ACC112 (cell line): ENCODE measurements around the gene NRROS.
A peak's percentile ranks its signal among the peaks of the same experiment; 100 is the strongest.
"Not testable (repeated sequence)": the region's sequence is repeated elsewhere in the genome, so short reads cannot be mapped to it uniquely, and the experiment has no call there.

Experiments
- H2AFZ ChIP-seq: fragments of 200-600 bp; sonication (generic); one replicate; pipeline ENCODE4 v1.6.0; 2017; ENCODE audit warnings: antibody characterized with exemption, low read length; ENCODE audit not compliant: unreplicated experiment
- H3K27ac ChIP-seq: fragments of 200-600 bp; sonication (generic); 2 replicates; pipeline ENCODE4 v1.5.1; 2014; ENCODE audit warnings: low read depth, mild to moderate bottlenecking, antibody characterized with exemption, low read length, moderate library complexity
- H3K27me3 ChIP-seq: fragments of 200-600 bp; sonication (generic); 2 replicates; pipeline ENCODE4 v1.6.1; 2014; ENCODE audit warnings: mild to moderate bottlenecking, antibody characterized with exemption, low read length, moderate library complexity, mixed read lengths; ENCODE audit not compliant: insufficient read depth
- H3K36me3 ChIP-seq: fragments of 200-600 bp; sonication (generic); 2 replicates; pipeline ENCODE4 v1.6.1; 2016; ENCODE audit warnings: mild to moderate bottlenecking, antibody characterized with exemption, low read length, moderate library complexity, mixed read lengths; ENCODE audit not compliant: insufficient read depth
- H3K4me1 ChIP-seq: fragments of 200-600 bp; sonication (generic); one replicate; pipeline ENCODE4 v1.6.1; 2016; ENCODE audit warnings: low read length, mixed read lengths; ENCODE audit not compliant: insufficient read depth, unreplicated experiment, control insufficient read depth
- H3K4me3 ChIP-seq: fragments of 200-600 bp; sonication (generic); 2 replicates; pipeline ENCODE4 v1.5.1; 2014; ENCODE audit warnings: mild to moderate bottlenecking, low read depth, low read length
- H3K79me2 ChIP-seq: fragments of 200-600 bp; sonication (generic); one replicate; pipeline ENCODE4 v1.6.0; 2016; ENCODE audit warnings: low read length; ENCODE audit not compliant: control insufficient read depth, unreplicated experiment, insufficient read depth

The NRROS gene

DNA sequence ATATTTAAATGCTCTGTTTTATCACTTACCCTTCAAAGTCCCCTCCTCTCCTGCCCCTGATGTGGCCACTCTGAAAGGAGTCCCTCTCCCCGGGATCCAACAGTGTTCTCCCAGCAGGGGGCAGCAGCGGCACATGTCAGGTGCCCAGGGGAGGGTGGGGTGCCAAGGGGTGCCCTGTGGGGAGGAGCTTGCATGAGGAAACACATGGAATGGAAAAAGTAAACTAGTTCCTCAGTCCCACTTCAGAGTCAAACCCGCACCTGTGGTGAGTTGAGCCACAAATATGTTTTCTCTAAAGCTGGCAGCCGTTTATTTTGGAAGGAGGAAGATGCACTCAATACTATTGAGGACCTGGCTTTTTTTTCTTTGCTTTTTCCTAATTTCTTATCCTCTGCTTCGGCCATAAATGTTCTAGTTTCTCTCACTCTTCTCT is 30.1 kb upstream of the NRROS start:
- H3K36me3 ChIP-seq: no peaks in the 10 kb centered on the region
- no peaks in the 10 kb centered on the region for H3K79me2 ChIP-seq
- H3K27ac ChIP-seq: no peak overlapping the region
- no peaks in the 10 kb centered on the region for H3K27me3 ChIP-seq
- H2AFZ ChIP-seq: no peak overlapping the region
- H3K4me1 ChIP-seq: peaks cover 5% of the 10 kb centered on the region
- H3K4me3 ChIP-seq: no peak overlapping the region

DNA sequence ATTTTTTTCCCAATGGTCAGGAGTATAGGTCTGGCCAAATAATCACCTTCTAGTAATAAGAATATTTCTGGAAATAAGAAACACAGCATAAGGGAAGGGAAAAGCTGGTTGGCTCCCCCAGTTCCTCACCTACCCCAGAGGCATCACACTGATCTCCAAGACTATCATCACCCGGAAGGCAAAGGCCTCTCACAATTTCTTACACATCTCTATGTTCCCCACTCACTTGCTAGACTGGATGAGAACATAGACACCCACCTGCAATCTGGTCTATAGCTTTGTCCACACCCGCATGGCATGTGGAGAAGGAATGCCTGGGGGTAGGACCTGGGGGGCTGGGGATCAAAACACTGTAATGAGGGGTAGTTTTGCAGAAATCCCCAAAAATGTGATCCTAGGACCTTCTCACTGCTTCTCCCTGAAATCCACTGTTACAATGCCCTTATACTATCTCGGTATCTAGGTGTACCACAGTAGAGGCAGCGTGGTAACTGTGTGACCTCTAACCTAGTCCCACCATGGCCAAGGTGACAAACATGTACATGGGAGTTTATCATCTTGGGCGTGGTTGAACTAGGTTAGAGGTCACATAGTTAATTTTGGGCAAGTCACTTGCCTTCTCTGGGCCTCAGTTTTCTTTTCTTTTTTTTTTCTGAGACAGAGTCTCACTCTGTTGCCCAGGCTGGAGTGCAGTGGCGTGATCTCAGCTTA is 29.5 kb upstream of the NRROS start:
- peak overlapping the region; percentile 40 for H2AFZ ChIP-seq
- no peak overlapping the region for H3K27ac ChIP-seq
- H3K4me3 ChIP-seq: no peak overlapping the region
- no peaks in the 10 kb centered on the region for H3K27me3 ChIP-seq
- H3K36me3 ChIP-seq: no peaks in the 10 kb centered on the region
- peaks cover 5% of the 10 kb centered on the region for H3K4me1 ChIP-seq
- H3K79me2 ChIP-seq: no peaks in the 10 kb centered on the region

DNA sequence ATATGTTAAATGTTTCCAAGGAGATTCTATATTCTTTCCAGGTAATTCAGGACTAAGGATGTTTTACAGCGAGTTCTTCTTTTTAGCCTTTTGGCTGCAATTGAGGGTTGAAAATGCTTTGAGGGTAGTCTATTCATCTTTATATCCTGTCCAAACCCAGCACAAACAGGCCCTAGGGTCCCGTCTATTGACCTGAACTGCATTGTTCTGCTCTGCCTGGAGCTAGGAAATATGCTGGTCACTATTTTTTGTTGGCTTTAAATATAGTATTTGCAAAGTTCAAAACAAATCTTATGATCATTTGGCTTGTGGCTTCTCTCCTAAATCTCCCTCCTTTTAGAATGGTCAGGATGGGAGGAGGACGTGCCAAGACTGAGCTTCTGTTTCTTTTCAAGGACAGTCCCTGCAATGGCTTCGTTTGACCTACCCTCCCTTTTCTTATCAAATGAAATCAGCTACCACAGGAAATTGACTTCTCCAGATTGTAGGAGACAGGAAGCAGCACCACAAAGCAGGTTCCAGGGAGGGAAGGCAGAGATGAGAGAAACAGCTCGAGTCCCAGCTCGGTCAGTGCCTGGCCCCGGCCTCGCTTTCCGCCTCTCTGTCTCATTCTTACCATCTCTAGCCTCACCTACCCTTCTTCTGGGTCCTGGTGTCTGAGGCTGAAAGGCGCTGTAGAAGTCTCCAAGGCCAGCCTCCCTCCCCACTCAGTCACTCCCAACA is 27.6 kb upstream of the NRROS start:
- Histone ChIP-seq H2AFZ (no peak overlapping the region), H3K4me1 (peaks cover 5% of the 10 kb centered on the region), H3K27ac (no peak overlapping the region), H3K27me3 (no peaks in the 10 kb centered on the region), H3K79me2 (no peaks in the 10 kb centered on the region), H3K36me3 (no peaks in the 10 kb centered on the region), H3K4me3 (no peak overlapping the region)

DNA sequence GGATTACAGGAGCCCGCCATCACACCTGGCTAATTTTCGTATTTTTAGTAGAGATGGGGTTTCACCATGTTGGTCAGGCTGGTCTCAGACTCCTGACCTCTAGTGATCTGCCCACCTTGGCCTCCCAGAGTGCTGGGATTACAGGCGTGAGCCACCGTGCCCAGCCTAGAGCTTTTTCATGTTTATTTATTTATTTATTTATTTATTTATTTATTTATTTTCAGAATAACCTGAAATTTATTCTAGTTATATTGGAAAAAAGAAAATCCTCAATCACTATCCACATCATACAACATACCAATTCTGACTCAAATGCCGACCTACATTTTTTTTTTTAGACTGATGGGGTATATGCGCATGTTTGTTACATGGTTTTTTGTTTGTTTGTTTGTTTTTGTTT is 24.3 kb upstream of the NRROS start:
- H3K4me1 ChIP-seq, H3K4me3 ChIP-seq: not testable (repeated sequence)

DNA sequence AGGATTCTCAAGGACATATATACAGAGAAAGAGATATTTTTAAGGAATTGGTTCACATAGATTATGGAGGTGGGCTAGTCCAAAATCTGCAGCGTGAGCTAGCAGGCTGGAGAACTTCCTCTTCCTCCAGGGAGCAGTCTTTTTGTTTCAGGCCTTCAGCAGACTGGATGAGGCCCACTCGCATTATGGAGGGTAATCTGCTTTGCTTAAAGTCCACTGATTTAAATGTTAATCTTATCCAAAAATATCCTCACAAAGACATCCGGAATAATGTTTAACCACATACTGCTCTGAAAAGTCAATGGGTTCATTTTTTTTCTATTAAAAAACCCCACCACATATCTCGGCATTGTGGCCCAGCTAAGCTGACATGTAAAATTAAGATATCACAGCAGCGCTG is 22.2 kb upstream of the NRROS start:
- H3K4me3 ChIP-seq: no peak overlapping the region
- H3K4me1 ChIP-seq: no peaks in the 10 kb centered on the region
- no peak overlapping the region for H2AFZ ChIP-seq

More for the DNA sequence above, 24.3 kb upstream of the NRROS start:
- not testable (repeated sequence) for H3K79me2 ChIP-seq, H3K27me3 ChIP-seq, H3K36me3 ChIP-seq, H2AFZ ChIP-seq, H3K27ac ChIP-seq

DNA sequence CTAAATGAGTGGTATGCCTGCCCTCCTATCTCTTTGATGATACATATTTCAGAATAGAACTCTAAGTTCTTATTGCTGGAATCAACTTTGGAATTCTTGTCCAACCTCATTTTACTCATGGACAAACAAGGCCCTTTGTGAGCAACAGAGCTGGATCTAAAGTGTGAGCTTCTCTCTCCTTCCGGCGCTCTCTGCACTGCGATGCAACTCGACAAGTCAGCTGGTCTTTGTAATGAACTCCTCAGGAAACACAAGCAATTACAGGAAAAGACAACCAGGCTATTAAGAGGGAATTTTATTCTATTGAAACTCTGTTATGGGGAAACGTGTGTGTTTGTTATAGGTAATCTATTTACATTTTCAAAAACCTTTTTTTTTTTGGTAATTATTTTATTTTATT is 20.3 kb upstream of the NRROS start:
- H3K27ac ChIP-seq: no peak overlapping the region
- no peak overlapping the region for H2AFZ ChIP-seq
- H3K27me3 ChIP-seq: no peaks in the 10 kb centered on the region
- no peaks in the 10 kb centered on the region for H3K36me3 ChIP-seq
- H3K4me3 ChIP-seq: no peak overlapping the region
- H3K4me1 ChIP-seq: peaks cover 3% of the 10 kb centered on the region
- no peaks in the 10 kb centered on the region for H3K79me2 ChIP-seq

More for the DNA sequence above, 22.2 kb upstream of the NRROS start:
- no peak overlapping the region for H3K27ac ChIP-seq
- H3K79me2 ChIP-seq: no peaks in the 10 kb centered on the region
- H3K27me3 ChIP-seq: no peaks in the 10 kb centered on the region
- H3K36me3 ChIP-seq: no peaks in the 10 kb centered on the region

DNA sequence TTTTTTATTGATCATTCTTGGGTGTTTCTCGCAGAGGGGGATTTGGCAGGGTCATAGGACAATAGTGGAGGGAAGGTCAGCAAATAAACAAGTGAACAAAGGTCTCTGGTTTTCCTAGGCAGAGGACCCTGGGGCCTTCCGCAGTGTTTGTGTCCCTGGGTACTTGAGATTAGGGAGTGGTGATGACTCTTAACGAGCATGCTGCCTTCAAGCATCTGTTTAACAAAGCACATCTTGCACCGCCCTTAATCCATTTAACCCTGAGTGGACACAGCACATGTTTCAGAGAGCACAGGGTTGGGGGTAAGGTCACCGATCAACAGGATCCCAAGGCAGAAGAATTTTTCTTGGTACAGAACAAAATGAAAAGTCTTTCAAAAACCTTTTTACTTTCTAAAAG is 19.9 kb upstream of the NRROS start:
- H3K27ac ChIP-seq, H3K4me1 ChIP-seq, H3K4me3 ChIP-seq, H3K36me3 ChIP-seq, H2AFZ ChIP-seq, H3K27me3 ChIP-seq, H3K79me2 ChIP-seq: not testable (repeated sequence)

DNA sequence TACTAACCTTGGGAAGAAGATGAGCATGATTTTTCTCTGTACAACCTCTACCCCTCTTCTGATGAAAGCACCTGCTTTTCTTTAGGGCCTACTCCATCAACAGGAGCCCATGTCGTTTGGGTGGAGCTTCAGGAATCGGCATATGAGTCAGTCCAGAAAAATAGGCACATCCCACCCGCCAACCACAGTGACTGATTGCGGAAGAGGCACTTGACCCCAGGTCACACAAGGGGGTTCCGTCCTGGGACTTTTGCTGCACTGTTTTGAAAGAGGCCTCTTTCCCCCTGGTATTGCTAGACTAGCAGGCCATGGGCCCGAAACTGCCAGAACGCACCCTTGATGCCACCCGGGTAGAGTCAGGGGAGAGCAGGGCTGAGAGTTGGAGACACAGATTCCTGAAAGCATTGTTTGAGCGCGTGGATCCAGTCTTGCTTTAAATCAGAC is 19.3 kb upstream of the NRROS start:
- peaks cover 3% of the 10 kb centered on the region for H3K4me1 ChIP-seq
- no peaks in the 10 kb centered on the region for H3K79me2 ChIP-seq
- no peak overlapping the region for H2AFZ ChIP-seq
- H3K36me3 ChIP-seq: no peaks in the 10 kb centered on the region
- no peak overlapping the region for H3K27ac ChIP-seq
- no peak overlapping the region for H3K4me3 ChIP-seq
- H3K27me3 ChIP-seq: no peaks in the 10 kb centered on the region

DNA sequence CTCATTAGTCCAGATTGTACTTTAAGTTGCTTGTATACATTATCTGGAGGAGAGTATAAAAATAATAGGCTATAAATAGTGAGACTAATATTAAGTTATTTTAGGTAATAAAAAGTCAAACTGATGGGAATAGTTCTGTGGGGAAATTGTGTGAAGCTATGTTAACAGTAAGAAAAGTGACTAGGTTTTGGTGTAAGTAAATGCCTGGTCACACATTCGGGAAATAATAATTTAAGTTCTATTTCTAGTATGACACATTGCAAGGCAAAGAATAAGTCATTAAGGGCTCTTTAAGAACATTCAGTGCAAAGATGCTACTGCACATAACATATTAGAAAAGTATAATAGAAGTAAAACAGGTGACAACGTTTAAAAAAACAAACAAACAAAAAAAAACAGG is 18.8 kb upstream of the NRROS start:
- H3K36me3 ChIP-seq: no peaks in the 10 kb centered on the region
- no peak overlapping the region for H3K27ac ChIP-seq
- no peak overlapping the region for H2AFZ ChIP-seq
- H3K4me3 ChIP-seq: no peak overlapping the region
- peaks cover 3% of the 10 kb centered on the region for H3K4me1 ChIP-seq
- no peaks in the 10 kb centered on the region for H3K79me2 ChIP-seq
- H3K27me3 ChIP-seq: no peaks in the 10 kb centered on the region

DNA sequence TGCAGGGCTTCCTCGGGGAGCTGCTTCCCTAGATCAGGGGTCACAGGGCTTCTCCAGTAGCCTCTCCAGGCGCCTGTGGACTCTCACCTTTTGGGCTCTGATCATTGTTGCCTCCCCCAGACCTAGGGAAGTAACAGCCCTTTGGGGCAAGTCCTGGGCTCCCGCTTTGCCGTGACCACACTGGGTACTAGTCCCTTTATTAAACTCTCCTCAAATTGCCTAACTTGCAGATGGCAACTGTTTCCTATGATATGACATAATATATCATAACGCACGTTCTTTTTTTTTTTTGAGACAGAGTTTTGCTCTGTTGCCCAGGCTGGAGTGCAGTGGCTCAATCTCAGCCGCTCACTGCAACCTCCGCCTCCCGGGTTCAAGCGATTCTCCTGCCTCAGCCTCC is 17.9 kb upstream of the NRROS start:
- H3K4me3 ChIP-seq: no peak overlapping the region
- no peak overlapping the region for H3K27ac ChIP-seq
- no peaks in the 10 kb centered on the region for H3K27me3 ChIP-seq
- no peaks in the 10 kb centered on the region for H3K79me2 ChIP-seq
- H2AFZ ChIP-seq: no peak overlapping the region
- no peaks in the 10 kb centered on the region for H3K36me3 ChIP-seq
- H3K4me1 ChIP-seq: peaks cover 3% of the 10 kb centered on the region
